Osteoblast (primary cell): ENCODE data around the gene ATAD3B. TPM values are rescaled to one million over a fixed set of nuclear protein-coding genes. Genes with fewer than 3 reads are reported as not detected.

Experiments used
- total RNA-seq: library from RNA; depleted of rRNA; stranded (reverse); fragments of >200 nt; gene quantifications from 2 replicates; pipeline ENCODE4 v1.2.3, GENCODE V29; 2012

Gene ATAD3B
- total RNA-seq, 1 donor = 14.5 TPM

Other genes with a start within 250 kb of the ATAD3B start
- 136 and 151 TPM in 2 replicates for gene SDF4, start 239.8 kb upstream of the ATAD3B start, total RNA-seq
- 26.5 and 29.7 TPM in 2 replicates for gene B3GALT6, start 239.5 kb upstream of the ATAD3B start, total RNA-seq
- 0.36 and 0.59 TPM in 2 replicates for gene C1QTNF12, start 225.0 kb upstream of the ATAD3B start, total RNA-seq
- 31.2 and 32.6 TPM in 2 replicates for gene UBE2J2, start 197.9 kb upstream of the ATAD3B start, total RNA-seq
- 0.59 and 1.1 TPM in 2 replicates for gene SCNN1D, start 191.3 kb upstream of the ATAD3B start, total RNA-seq
- 31.2 and 46.7 TPM in 2 replicates for gene ACAP3, start 163.8 kb upstream of the ATAD3B start, total RNA-seq
- 19.4 and 29.3 TPM in 2 replicates for gene PUSL1, start 163.2 kb upstream of the ATAD3B start, total RNA-seq
- gene INTS11, start 147.1 kb upstream of the ATAD3B start, total RNA-seq = 53.3 and 59.7 TPM in 2 replicates
- gene CPTP, start 147.0 kb upstream of the ATAD3B start, total RNA-seq = 12.7 and 13.8 TPM in 2 replicates
- gene TAS1R3, start 140.5 kb upstream of the ATAD3B start, total RNA-seq = under 0.01 TPM in 2 replicates
- gene DVL1, start 122.3 kb upstream of the ATAD3B start, total RNA-seq = 73.5 and 81.9 TPM in 2 replicates
- gene MXRA8, start 113.2 kb upstream of the ATAD3B start, total RNA-seq = 689 and 735 TPM in 2 replicates
- 64.8 and 74.6 TPM in 2 replicates for gene AURKAIP1, start 96.6 kb upstream of the ATAD3B start, total RNA-seq
- 138 and 139 TPM in 2 replicates for gene CCNL2, start 72.4 kb upstream of the ATAD3B start, total RNA-seq
- gene MRPL20, start 64.5 kb upstream of the ATAD3B start, total RNA-seq = 53.9 and 58.9 TPM in 2 replicates
- gene ANKRD65, start 50.5 kb upstream of the ATAD3B start, total RNA-seq = 1.2 and 1.8 TPM in 2 replicates
- gene VWA1, start 36.1 kb upstream of the ATAD3B start, total RNA-seq = 2.4 and 4.3 TPM in 2 replicates
- gene ATAD3C, start 22.1 kb upstream of the ATAD3B start, total RNA-seq = under 0.01 and 0.59 TPM in 2 replicates
- gene ATAD3A, start 40.4 kb downstream of the ATAD3B start, total RNA-seq = 18.6 and 19.9 TPM in 2 replicates
- 1.8 and 2.7 TPM in 2 replicates for gene TMEM240, start 68.9 kb downstream of the ATAD3B start, total RNA-seq
- gene SSU72, start 103.1 kb downstream of the ATAD3B start, total RNA-seq = 67.2 and 73.1 TPM in 2 replicates
- 2.1 and 2.5 TPM in 2 replicates for gene FNDC10, start 128.4 kb downstream of the ATAD3B start, total RNA-seq
- gene MIB2, start 143.7 kb downstream of the ATAD3B start, total RNA-seq = 74.0 and 80.7 TPM in 2 replicates
- 0.59 and 1.1 TPM in 2 replicates for gene MMP23B, start 160.4 kb downstream of the ATAD3B start, total RNA-seq
- 5.3 and 5.8 TPM in 2 replicates for gene CDK11B, start 187.2 kb downstream of the ATAD3B start, total RNA-seq
- gene SLC35E2B, start 221.0 kb downstream of the ATAD3B start, total RNA-seq = 33.0 and 38.4 TPM in 2 replicates